Stimulated activated CD8-positive, alpha-beta memory T cell treated with anti-CD3 and anti-CD28 coated beads, Interleukin-4, amount 100 ng/mL, for 24 hours (primary cell): ENCODE results near the gene ADPGK.
"Not testable (repeated sequence)": the region's sequence is repeated elsewhere in the genome, so short reads cannot be mapped to it uniquely, and the experiment has no call there.

ENCODE experiments used
- DNase-seq: peaks from one replicate; pipeline ENCODE4 v3.0.0-alpha.2; 2020; ENCODE audit warnings: low read depth

The ADPGK gene

GRCh38 chr15:72740219-72740618 is 43.3 kb downstream of the ADPGK start:
- no peak for DNase-seq

GRCh38 chr15:72737723-72738122 is 45.8 kb downstream of the ADPGK start:
- DNase-seq = no peak

GRCh38 chr15:72737061-72737460 is 46.5 kb downstream of the ADPGK start:
- DNase-seq = no peak

GRCh38 chr15:72735111-72735510 is 48.4 kb downstream of the ADPGK start:
- no peak for DNase-seq

- DNase-seq = no peak
Observed at GRCh38 chr15:72733941-72734738, 49.4 kb downstream of the ADPGK start.

GRCh38 chr15:72732516-72732915 is 51.0 kb downstream of the ADPGK start:
- DNase-seq = no peak

- no peak for DNase-seq
Observed at GRCh38 chr15:72732086-72732485, 51.5 kb downstream of the ADPGK start.

- DNase-seq = no peak
Observed at GRCh38 chr15:72728821-72729220, 54.7 kb downstream of the ADPGK start.

- not testable (repeated sequence) for DNase-seq
Observed at GRCh38 chr15:72728249-72728648, 55.3 kb downstream of the ADPGK start.

GRCh38 chr15:72727154-72727553 is 56.4 kb downstream of the ADPGK start:
- no peak for DNase-seq

GRCh38 chr15:72725851-72726250 is 57.7 kb downstream of the ADPGK start:
- DNase-seq = not testable (repeated sequence)

- no peak for DNase-seq
Observed at GRCh38 chr15:72725446-72725845, 58.1 kb downstream of the ADPGK start.

GRCh38 chr15:72724028-72724427 is 59.5 kb downstream of the ADPGK start:
- no peak for DNase-seq

- DNase-seq = peak; percentile 40
Observed at GRCh38 chr15:72722071-72722696, 61.4 kb downstream of the ADPGK start.

- DNase-seq = not testable (repeated sequence)
Observed at GRCh38 chr15:72708551-72709303, 74.8 kb downstream of the ADPGK start.

GRCh38 chr15:72706266-72706665 is 77.3 kb downstream of the ADPGK start:
- DNase-seq = no peak
